GM04503 (cell line): ENCODE results near the gene VANGL2.

ENCODE experiments used
- DNase-seq: peaks from one replicate; pipeline ENCODE4 v3.0.0-alpha.2; 2012; ENCODE audit warnings: low read depth

Gene VANGL2

DNA sequence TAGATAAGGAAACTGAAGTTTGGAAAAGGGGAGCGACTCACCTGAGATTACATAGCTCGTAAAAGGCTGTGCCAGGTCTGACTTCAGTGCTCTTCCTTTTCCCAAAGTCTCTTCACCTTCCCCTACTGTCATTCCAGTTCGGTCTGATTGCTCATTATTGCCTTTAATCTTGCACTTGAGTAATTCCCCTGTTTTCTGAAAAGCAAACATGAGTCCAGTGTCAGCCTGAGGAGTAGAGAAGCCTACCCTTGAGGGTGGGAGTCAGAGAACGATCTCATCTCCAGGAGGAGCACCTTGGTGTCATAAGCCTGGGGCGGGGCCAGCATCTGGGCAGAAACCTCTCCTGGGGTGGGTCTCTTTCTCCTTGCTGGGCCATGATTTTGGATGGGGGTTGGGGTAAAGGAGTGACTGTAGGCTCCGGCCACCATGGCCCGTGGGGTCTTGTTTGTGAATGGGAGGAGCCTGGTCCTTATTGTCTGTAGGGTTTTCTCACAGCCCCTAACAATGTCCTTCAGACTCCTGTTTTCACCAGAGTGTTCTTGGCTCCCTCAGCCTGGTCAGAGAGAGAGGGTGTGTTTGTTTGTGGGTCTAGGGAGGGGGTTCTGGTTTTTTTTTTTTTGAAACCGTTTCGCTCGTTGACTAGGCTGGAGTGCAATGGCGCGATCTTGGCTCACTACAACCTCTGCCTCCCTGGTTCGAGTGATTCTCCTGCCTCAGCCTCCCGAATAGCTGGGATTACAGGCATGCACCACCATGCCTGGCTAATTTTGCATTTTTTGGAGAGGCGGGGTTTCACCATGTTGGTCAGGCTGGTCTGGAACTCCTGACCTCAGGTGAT, 6.0 kb downstream of the VANGL2 start:
- no peak for DNase-seq

DNA sequence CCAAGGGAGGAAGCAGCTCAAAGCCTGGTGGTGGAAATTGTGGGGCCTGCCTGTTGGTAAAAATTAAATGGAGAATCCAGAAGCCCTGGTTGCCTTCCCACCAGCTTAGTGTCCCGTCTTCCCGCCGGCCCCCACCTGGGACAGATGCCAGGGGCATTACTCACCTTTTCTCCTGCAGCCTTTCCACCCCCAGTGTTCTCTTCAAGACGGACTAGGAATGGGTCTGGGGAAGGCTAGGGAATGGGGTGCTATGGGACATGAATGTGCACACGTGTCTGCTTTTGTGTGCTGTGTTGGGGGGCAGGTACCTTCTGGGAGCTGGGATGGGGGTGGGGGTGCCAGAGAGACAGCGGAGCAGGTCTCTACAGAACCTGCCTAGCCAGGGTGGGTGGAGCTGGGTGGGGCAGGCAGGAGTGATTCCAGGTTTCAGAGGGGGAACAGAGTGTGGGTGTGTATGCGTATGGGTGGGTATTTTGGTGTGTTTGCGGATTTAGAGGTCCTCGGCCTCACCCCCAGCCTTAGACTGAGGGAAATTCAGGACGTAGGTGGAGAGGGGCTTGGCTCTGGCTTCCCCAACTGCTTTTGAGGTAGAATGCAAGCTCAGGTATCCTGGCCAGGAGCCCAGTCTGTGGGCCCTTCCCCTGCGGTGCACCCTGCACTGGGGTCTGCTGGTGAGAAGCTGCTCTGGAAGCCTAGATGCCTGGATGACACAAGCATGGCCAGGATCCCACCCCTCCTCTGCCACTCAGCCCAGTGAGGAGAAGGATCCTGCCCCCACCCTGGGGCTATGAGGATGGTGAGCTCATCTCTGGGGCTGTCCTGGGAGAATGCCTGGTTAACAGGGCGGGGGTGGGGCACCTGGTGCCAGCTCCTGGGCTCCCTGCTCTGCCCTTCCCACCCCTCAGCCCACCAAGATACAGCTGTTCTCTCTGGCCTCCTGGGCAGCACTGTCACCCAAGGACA, 7.8 kb downstream of the VANGL2 start:
- no peak for DNase-seq

DNA sequence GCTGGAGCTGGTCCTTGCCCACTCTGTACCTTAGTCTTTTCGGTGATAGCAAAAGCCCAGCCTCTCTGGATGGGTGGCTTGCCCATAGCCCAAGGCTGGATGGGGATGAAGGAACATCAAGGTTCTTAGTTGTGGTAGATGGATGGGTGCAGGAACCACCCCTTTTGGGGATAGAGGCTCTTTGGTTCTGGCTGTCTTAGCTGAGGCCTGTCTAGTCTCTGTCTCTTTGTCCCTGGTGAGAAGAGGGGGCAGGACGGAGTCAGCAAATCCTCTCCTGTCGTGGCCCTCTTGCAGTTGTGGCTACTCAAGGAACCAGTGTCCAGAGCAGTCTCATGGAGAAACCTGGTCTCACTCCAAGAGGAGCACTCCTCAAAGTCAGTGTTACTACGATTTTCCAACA, 8.5 kb downstream of the VANGL2 start:
- DNase-seq: no peak

DNA sequence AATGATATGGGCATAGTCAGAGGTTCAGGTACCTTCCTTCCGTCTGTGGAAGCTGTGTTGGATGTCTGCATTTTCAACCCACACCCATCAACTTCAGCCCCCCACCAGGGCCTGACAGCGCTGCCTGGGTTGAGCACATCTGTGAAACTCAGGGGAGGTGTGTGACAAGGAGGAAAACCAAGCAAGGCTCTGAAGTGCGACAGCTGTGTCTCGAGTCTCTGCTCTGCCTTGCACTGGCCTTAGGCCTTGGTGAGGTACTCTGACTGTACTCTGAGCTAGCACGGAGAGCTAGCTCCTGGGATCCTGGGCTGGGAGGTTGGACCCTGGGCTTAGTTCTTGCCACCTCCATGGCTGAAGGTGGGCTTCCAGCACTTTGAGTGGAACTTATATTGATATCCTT, 9.1 kb downstream of the VANGL2 start:
- DNase-seq: no peak

DNA sequence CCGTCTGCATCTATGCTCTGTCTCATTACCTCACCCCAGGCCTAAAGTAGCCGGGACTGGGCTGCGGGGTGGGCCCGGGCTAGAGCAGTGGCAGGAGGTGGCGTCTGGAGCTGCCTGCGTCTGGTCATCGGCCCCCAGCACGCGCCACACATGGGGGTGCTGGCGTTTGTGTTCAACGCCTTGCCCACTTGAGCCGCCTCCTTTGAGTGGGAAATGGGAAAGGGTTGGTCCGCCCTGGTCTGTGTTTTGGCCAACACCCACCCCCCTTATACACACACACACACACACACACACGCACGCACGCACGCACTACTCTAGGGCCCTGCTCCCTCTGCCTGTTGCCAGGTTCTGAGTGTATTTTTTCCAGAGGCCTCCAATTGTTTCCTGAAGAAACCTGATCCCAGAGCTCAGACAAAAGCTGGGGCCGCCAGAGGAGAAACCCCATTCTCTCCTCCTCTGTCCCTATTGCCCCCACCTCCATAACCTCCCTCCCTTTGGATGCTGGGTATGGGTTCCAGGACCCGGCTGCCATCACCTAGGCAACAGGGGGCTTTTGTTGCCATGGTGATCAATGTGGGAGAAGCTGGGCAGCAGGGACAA, 10.1 kb downstream of the VANGL2 start:
- DNase-seq: no peak

DNA sequence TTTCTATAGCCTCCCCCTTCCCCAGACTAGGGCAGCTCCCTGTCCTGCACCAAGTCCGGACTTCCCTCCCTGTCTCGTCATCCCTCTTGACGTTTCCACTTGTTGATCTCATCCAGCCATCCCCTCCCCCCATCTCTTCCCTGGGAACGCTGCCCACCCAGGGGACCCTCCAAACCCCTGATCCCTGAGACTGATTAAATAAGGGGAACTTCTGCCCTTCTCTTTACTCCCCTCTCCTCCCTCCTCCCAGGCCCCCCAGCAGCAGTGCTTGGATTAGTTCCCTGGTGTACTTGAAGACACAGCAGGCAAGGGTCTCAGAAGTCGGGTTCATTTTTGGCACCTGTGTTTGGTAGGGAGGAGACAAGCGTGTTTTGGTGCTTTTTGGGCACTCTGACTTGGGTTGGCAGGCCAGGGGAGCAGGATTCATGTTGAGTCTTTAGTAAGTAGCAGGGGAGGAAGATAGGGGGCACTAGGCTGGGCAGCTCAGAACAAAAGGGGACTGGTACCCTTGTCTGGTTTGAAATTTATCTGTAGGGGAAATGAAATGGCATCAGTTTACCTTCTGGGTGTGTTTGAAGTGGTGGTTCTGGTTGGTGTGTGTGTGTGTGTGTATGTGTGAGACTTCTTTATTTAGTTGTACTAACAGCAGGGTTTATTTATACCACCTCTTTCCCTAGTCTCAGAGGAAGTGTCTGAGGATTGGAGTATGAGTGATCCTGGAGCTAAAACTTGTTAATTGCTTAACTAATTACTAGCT, 11.1 kb downstream of the VANGL2 start:
- DNase-seq: no peak

DNA sequence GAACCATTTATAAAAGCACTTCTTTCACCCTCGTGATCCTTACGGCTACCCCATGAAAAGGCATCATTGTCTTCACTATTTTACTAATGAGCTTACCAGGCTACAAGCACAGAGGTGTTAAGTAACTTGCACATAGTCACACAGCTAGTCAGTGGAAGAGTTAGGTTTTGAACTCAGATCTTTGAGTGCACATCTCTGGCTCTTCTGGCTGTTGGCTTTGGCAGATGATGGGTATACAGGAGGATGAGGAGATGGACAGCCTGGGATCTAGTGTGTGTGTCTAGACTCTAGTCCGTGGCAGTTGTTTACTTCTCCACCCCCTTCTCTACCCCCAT, 11.6 kb downstream of the VANGL2 start:
- no peak for DNase-seq

DNA sequence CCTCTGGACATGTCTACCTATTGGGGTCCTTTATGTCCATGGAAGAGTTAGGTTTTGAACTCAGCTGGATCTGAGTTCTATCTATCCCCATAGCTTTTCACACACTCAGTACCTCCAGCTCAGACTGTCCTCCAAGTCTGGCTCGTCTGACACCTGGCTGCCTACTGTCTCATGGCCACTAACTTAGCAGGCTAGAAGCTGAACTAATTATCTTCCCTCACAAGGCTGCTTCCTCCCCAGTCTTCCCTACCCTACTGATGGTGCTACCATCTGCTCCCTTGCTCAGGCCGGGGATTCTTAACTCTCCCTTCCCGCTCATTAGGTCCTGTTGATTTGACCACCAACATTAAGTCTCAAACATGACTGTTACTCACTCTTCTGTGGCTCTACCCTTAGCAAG, 13.4 kb downstream of the VANGL2 start:
- DNase-seq: no peak

DNA sequence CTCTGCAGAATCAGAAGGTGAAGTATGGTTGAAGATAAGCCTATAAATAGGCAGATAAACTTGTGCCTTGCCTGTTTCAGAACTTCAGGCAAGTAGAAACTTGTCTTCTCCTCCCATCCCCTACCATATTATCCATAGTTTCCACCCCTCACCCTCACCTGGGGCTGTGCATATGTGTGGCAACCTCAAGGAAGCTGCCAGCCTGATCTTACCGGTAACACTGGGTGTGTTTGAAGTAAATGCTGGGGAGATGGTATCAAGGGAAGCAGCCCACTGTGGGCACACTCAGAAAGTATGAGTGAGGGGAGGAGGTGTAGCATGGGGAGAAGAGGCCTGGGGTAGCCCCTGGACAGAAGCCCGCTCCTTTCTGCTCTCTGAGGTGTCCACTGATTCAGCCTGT, 14.5 kb downstream of the VANGL2 start:
- no peak for DNase-seq

DNA sequence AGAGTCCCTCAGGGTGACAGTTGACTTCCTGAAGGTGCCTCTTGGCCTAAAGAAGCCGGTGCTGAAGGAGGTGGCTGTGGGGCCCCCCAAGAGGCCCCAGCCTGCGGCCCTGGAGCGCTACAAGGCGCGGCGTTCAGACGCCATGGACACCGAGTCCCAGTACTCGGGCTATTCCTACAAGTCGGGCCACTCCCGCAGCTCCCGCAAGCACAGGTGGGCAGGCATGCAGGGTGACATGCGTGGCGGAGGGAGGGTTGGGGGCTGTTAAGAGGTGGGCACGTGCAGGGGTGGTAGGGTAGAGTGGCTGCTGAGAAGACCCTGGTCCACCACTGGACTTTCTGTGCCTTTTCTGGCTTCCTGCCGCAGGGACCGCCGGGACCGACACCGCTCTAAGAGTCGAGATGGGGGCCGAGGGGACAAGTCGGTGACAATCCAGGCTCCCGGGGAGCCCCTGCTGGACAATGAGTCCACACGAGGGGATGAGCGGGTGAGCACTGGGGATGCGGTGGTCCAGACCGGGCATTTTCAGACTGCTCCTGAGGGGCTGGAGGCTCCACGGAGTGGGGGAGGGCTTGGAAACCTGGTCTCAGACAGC, 15.4 kb downstream of the VANGL2 start:
- no peak for DNase-seq

DNA sequence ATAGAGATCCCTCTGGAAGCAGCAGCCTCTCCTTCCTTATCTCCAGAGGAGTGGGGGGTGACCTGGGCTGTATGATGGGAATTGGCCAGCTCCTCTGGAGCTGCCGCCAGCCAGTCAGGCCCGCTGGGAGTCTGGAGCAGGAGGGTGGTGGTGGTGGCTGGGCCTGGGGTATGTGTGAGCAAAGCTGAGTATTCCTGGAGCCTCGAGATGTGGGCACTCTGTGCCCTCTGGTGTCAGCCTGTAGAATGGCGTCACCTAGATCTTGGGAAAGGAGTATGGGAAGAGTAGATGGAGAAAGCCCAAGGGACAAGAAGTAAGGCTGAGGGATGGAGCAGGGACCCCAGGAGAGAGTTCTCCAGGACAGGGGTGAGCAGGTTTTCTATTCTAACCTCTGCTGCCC, 16.0 kb downstream of the VANGL2 start:
- DNase-seq: no peak

DNA sequence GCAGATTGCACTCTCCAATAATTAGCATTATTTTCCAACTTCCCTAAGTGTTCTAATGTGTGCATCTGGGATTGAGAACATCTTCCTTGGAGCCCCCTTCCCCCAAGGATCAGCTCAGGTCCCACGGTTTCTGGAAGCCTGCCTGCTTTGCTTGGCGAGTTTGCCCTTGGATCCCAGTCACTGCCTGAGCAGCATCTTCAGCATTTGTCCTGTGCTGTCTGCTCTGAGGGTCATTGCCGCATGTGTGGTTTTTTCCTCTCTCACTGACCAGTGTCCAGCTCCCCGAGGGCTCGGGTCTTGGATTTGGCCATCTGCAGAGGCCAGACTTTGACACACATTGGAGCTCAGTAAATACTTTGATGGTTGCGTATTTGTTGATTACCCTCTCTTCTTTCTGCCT, 18.1 kb downstream of the VANGL2 start:
- no peak for DNase-seq

DNA sequence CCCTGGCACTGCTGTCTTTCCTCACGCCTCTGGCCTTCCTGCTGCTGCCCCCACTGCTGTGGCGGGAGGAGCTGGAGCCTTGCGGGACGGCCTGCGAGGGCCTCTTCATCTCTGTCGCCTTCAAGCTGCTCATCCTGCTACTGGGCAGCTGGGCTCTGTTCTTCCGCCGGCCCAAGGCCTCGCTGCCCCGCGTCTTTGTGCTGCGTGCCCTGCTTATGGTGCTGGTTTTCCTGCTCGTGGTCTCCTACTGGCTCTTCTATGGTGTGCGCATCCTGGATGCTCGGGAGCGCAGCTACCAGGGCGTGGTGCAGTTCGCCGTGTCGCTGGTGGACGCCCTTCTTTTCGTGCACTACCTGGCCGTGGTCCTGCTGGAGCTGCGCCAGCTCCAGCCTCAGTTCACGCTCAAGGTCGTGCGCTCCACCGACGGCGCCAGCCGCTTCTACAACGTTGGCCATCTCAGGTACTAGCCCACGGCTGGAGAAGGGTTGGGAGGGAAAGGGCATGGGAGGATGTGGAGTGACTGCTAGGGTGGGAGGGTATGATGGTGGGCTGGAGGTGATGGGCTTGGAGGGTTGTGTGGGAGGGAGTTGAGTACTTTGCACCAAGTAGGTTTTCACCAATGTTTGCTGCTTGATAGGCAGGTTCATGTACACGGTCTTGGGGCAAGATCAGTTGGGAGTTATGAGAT, 18.9 kb downstream of the VANGL2 start:
- no peak for DNase-seq

DNA sequence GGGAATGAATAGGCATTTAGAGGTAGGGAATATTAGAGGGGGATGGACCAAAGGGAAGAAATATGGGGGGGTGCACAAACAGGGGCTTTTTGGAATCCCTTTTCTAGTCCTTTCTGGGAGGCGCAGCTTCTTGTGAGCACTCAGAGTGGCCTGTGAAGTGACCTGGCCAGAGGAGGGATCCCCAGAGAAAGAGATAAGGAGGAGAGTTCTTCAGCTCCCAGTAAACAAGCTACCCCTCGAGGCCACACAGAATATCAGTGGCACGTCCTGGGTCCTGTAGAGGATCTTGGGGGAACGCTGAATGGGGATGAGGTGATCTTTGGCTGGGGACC, 19.4 kb downstream of the VANGL2 start:
- no peak for DNase-seq

DNA sequence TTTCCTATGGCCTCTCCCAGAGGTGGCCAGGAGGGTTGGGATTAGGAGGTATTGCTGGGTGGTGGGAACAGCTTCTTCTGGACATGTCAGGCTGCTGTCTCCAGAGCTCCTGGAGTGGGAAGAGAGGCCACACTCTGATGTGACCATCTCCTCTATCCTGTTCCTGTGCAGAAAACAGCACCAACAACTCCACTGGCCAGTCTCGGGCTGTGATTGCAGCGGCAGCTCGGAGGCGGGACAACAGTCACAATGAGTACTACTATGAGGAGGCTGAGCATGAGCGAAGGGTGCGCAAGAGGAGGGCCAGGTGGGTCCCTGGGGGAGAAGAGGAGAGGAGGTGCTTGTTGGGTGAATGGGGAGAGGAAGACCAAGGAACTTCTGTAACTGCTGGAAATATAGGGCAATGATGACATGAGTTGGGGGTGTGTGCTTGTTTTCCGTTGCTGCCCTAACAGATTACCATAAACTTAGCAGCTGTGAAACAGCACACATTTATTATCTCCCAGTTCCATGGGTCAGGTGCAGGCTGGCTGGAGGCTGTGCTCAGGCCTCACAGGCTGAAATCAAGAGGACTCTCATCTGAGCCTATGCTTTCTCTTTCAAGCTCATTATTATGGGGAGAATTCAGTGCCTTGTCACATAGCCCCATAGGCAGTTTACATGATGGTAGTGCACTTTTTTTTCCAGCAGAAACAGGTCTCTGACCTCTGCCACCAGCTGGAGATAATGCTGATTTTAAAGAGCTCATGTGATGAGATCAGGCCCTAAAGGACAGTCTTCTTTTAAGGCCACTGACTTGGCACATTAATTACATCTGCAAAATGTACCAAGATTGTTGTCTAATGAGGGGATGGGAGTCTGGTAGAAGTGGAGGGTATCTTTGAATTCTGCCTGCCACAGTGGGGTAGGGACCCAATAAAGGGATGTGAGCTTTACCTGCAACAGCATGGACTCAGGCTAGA, 20.8 kb downstream of the VANGL2 start:
- no peak for DNase-seq

DNA sequence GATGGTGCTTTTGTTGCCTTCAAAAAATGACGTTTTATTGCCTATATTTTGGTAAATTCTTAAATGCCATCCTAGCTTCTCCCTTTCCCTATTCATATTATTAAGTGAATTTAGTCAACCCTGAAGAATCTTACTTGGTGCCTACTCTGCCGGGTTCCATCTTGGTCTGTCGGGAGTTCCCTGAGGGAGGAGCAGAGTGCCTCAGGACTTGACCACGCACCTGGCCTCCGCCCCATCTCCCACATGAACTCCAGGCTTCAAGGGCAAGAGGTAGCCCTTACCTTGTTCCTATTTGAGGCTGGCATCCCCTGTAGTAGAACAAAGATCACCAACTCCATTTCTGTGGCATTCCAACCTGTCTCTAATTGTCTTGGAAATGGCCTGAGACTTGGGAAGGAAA, 21.5 kb downstream of the VANGL2 start:
- no peak for DNase-seq

DNA sequence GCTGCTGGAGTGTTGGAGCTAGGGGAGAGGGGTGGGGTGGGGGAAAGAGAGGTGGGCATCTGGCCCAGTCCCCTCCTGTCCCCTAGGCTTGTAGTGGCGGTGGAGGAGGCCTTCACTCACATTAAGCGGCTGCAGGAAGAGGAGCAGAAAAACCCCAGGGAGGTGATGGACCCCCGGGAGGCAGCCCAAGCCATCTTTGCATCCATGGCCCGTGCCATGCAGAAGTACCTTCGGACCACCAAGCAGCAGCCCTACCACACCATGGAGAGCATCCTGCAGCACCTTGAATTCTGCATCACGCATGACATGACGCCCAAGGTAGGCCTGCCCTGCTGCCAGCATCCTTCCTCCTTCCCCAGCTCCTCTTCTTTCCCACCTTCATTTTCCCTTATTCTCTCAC, 23.6 kb downstream of the VANGL2 start:
- DNase-seq: no peak

DNA sequence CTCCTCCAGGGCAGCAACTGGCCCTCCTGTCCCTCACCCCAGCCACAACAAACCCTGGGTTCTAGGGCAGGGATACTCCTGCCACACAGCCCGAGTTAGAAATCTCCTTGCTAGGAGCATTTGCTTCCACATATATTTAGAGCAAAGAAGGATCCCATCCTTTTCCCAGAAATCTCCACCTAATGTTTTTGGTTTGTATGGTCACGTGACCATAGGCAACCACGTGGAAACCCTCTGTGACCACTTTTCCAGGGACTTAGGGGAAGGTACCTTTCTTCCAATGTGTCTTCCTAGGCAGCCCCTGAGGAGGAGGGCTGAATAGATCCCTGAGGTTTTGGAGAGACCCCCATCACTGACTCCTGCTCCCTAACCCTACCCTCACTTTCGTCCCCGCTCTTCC, 25.5 kb downstream of the VANGL2 start:
- no peak for DNase-seq

DNA sequence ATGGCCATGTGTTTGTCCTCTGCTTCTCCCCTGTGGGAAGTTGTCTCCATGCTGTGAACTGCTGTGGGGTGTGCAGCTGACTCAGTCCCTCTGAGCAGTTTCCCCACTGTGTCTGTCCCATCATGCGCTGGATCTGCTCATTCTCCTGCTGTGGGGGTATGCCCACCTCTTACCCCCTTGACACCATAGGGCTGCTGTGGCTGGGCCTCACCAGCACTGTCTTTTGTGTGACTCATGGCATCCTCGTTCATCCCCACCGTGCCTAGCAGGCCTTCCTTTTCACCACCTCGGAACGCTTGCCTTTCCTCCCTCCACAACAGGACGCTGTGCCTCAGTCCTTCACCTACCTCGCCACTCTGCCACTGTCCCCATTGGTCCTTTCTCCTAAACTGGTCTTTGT, 27.3 kb downstream of the VANGL2 start:
- DNase-seq: no peak

DNA sequence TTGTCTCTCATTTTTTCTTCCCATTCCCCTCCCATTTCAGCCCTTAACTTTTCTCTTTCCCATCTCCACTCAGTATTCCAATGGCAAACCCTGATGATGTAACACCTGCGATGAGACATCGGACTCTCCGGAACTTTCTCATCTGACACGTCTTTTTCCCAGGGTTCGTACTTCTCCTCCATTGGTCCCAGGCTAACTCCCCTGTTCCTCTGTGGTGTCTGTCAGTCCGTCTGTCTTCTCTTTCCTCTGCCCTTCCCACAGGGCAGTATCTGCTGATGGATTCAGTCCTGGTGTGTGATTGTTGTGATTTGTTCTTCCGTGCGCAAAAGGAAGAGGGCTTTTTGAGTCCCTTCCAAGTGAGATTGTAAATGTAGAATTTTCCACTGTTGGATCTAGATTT, 27.7 kb downstream of the VANGL2 start:
- no peak for DNase-seq
